Thoracic aorta (tissue), 2 donors: ENCODE data around the gene GRK7. TPM values are rescaled to one million over a fixed set of nuclear protein-coding genes. Genes with fewer than 3 reads are reported as not detected.

Source experiments
- ATAC-seq: fragments of 150-250 bp; one replicate; pipeline ENCODE4 v1.8.0; 2017; ENCODE audit warnings: low read depth; ENCODE audit not compliant: insufficient number of reproducible peaks, low FRiP score
- DNase-seq: peaks from one replicate; pipeline ENCODE4 v3.0.0-alpha.2; 2020; ENCODE audit warnings: low spot score
- H3K27ac ChIP-seq, 2 donors: fragments of 200-600 bp; sonication (generic); 1 replicate in 1 of 2; 2 replicates in 1 of 2; pipeline ENCODE4 v1.5.1; 2016; ENCODE audit warnings: mild to moderate bottlenecking in 2 of 2, moderate library complexity in 2 of 2
- H3K27me3 ChIP-seq: fragments of 200-600 bp; sonication (generic); replicated peaks from 2 replicates; pipeline ENCODE4 v1.6.0; 2016; ENCODE audit warnings: mild to moderate bottlenecking; ENCODE audit not compliant: insufficient read depth
- H3K36me3 ChIP-seq: fragments of 200-600 bp; sonication (generic); one replicate; pipeline ENCODE4 v1.5.1; 2016
- H3K4me1 ChIP-seq, 2 donors: fragments of 200-600 bp; sonication (generic); 1 replicate in 1 of 2; 2 replicates in 1 of 2; pipeline versions ENCODE4 v1.5.1 to v1.6.0; 2016; ENCODE audit warnings: low read depth in 2 of 2, mild to moderate bottlenecking in 1 of 2; ENCODE audit not compliant: control insufficient read depth in 1 of 2
- H3K4me3 ChIP-seq: fragments of 200-600 bp; sonication (generic); 2 replicates; pipeline ENCODE4 v1.5.1; 2016; ENCODE audit warnings: mild to moderate bottlenecking
- H3K9me3 ChIP-seq: fragments of 200-600 bp; sonication (generic); 2 replicates; pipeline ENCODE4 v1.5.1; 2016
- CTCF ChIP-seq: fragments of 200-600 bp; sonication (generic); IDR thresholded peaks from one replicate; pipeline ENCODE4 v1.5.1; 2019; ENCODE audit warnings: antibody characterized with exemption
- total RNA-seq, 2 donors: library from RNA; depleted of rRNA; stranded (reverse); fragments of >200 nt; gene quantifications; one replicate each; pipeline versions ENCODE4 v1.1.0 to v1.2.3, GENCODE V29; 2016

The GRK7 gene
- total RNA-seq, 2 donors from 2014 or later = not detected

GRCh38 chr3:141738891-141739363, 24.3 kb upstream of the GRK7 start:
- no peak for TF ChIP-seq CTCF

GRCh38 chr3:141739731-141740130, 23.5 kb upstream of the GRK7 start:
- Histone ChIP-seq H3K4me3 (peak overlapping the region; percentile 82), H3K27me3 (no peaks in the 10 kb centered on the region), H3K9me3 (no peaks in the 10 kb centered on the region), H3K27ac (no peak overlapping the region), H3K4me1 (peaks cover 35 to 40% of the 10 kb centered on the region in 2 donors), H3K36me3 (no peaks in the 10 kb centered on the region)
- DNase-seq (no peak), ATAC-seq (no peak)
- TF ChIP-seq CTCF = no peak

More at GRCh38 chr3:141738891-141739363, 24.3 kb upstream of the GRK7 start:
- H3K27me3 ChIP-seq = no peaks in the 10 kb centered on the region
- DNase-seq = no peak
- H3K4me3 ChIP-seq = peak overlapping the region; percentile 82
- peak overlapping the region; percentile 94 for H3K27ac ChIP-seq
- ATAC-seq = no peak
- no peaks in the 10 kb centered on the region for H3K9me3 ChIP-seq
- H3K4me1 ChIP-seq = peaks cover 35 to 40% of the 10 kb centered on the region in 2 donors
- H3K36me3 ChIP-seq = no peaks in the 10 kb centered on the region

- Histone ChIP-seq H3K36me3 (peaks cover 4% of the 10 kb centered on the region), H3K4me3 (peak overlapping the region; percentile 82), H3K27ac (peak overlapping the region in 1 of 2 donors; percentile 13), H3K27me3 (no peaks in the 10 kb centered on the region), H3K4me1 (peaks cover 35 to 40% of the 10 kb centered on the region in 2 donors), H3K9me3 (no peaks in the 10 kb centered on the region)
- TF ChIP-seq CTCF = no peak
- DNase-seq (no peak), ATAC-seq (no peak)
Measured at GRCh38 chr3:141740349-141740748, 22.9 kb upstream of the GRK7 start.

GRCh38 chr3:141743305-141743704, 19.9 kb upstream of the GRK7 start:
- DNase-seq = no peak
- TF ChIP-seq CTCF = no peak
- Histone ChIP-seq H3K27me3 (no peaks in the 10 kb centered on the region), H3K4me1 (peaks cover 35 to 40% of the 10 kb centered on the region in 2 donors), H3K4me3 (no peak overlapping the region), H3K27ac (no peak overlapping the region), H3K36me3 (peaks cover 19% of the 10 kb centered on the region), H3K9me3 (no peaks in the 10 kb centered on the region)
- no peak for ATAC-seq

- no peaks in the 10 kb centered on the region for H3K9me3 ChIP-seq
- ATAC-seq (no peak), DNase-seq (no peak)
- H3K36me3 ChIP-seq = peaks cover 25% of the 10 kb centered on the region
- no peak overlapping the region for H3K27ac ChIP-seq
- H3K4me1 ChIP-seq = peaks cover 9 to 11% of the 10 kb centered on the region in 2 donors
- no peaks in the 10 kb centered on the region for H3K27me3 ChIP-seq
- no peak for TF ChIP-seq CTCF
- no peak overlapping the region for H3K4me3 ChIP-seq
Measured at GRCh38 chr3:141746962-141747361, 16.2 kb upstream of the GRK7 start.
